ENCODE data around the gene SCN3A. TPM values are rescaled to one million over a fixed set of nuclear protein-coding genes. Genes with fewer than 3 reads are reported as not detected.

SCN3A gene
- total RNA-seq, 1 donor from 2014 or later = 0.30 TPM

DNA sequence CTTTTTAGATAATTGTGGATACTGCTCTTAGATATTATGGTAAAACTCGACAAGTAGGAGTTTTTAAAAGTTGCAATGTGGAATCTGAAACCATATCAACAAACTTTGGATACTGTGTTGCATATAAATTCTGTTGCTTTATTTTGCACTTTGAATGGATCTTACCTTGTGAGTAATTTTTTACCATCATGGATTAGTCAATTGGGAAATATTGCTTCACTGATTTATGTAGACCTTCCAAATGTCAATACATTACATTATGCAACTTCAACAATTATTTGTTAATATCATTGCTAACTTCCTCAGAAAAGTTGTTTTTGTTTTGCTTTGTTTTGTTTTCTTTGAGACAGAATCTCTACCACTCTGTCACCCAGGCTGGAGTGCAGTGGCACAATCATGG is 146.5 kb downstream of the SCN3A start:
- DNase-seq (ENCODE audit: low spot score) = no peak
- H3K27ac Mint-ChIP-seq (ENCODE audit: unreplicated experiment) = no peak overlapping the region
- H3K4me1 Mint-ChIP-seq (ENCODE audit: low read depth) = peaks cover 6% of the 10 kb centered on the region
- H3K27me3 Mint-ChIP-seq (ENCODE audit: low read depth) = no peaks in the 10 kb centered on the region
- no peaks in the 10 kb centered on the region for H3K9me3 Mint-ChIP-seq (ENCODE audit: low read depth)
- H3K36me3 Mint-ChIP-seq (ENCODE audit: low read depth) = no peaks in the 10 kb centered on the region
- no peak overlapping the region for H3K4me3 Mint-ChIP-seq (ENCODE audit: unreplicated experiment)
- TF ChIP-seq, protein P1, sequence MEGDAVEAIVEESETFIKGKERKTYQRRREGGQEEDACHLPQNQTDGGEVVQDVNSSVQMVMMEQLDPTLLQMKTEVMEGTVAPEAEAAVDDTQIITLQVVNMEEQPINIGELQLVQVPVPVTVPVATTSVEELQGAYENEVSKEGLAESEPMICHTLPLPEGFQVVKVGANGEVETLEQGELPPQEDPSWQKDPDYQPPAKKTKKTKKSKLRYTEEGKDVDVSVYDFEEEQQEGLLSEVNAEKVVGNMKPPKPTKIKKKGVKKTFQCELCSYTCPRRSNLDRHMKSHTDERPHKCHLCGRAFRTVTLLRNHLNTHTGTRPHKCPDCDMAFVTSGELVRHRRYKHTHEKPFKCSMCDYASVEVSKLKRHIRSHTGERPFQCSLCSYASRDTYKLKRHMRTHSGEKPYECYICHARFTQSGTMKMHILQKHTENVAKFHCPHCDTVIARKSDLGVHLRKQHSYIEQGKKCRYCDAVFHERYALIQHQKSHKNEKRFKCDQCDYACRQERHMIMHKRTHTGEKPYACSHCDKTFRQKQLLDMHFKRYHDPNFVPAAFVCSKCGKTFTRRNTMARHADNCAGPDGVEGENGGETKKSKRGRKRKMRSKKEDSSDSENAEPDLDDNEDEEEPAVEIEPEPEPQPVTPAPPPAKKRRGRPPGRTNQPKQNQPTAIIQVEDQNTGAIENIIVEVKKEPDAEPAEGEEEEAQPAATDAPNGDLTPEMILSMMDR (IDR thresholded peaks at IDR 0.05) = no peak

- Mint-ChIP-seq H3K27ac (ENCODE audit: unreplicated experiment) (no peak overlapping the region), H3K4me1 (ENCODE audit: low read depth) (peaks cover 6% of the 10 kb centered on the region)
These were observed 147.3 kb downstream of the SCN3A start for GRCh38 chr2:165056564-165056963.

GRCh38 chr2:165055082-165055851 is 148.6 kb downstream of the SCN3A start:
- TF ChIP-seq, protein P1 (IDR thresholded peaks at IDR 0.05) = no peak
- Mint-ChIP-seq H3K27me3 (ENCODE audit: low read depth) (no peaks in the 10 kb centered on the region), H3K9me3 (ENCODE audit: low read depth) (no peaks in the 10 kb centered on the region), H3K4me3 (ENCODE audit: unreplicated experiment) (no peak overlapping the region), H3K4me1 (ENCODE audit: low read depth) (peaks cover 6% of the 10 kb centered on the region), H3K36me3 (ENCODE audit: low read depth) (no peaks in the 10 kb centered on the region), H3K27ac (ENCODE audit: unreplicated experiment) (no peak overlapping the region)
- no peak for DNase-seq (ENCODE audit: low spot score)

More at GRCh38 chr2:165056564-165056963, 147.3 kb downstream of the SCN3A start:
- Mint-ChIP-seq H3K27me3 (ENCODE audit: low read depth) (no peaks in the 10 kb centered on the region), H3K9me3 (ENCODE audit: low read depth) (no peaks in the 10 kb centered on the region), H3K4me3 (ENCODE audit: unreplicated experiment) (no peak overlapping the region), H3K36me3 (ENCODE audit: low read depth) (no peaks in the 10 kb centered on the region)
- no peak for DNase-seq (ENCODE audit: low spot score)
- TF ChIP-seq, protein P1 (IDR thresholded peaks at IDR 0.05) = no peak

DNA sequence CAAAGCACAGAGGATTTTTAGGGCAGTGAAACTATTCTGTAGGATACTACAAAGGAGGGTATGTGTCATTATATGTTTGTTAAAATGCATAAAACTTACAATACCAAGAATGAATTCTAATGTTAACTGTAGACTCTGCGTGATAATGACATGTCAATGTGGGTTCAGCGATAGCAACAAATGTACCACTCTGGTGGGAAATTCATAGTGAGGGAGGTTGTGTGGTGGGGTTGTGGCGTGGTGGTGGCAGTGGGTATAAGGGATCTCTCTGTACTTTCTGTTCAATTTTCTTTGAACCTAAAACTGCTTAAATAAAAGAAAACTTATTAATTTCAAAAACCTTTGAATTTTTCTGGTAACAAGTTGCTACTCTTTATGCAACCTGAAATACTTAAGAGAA is 149.2 kb downstream of the SCN3A start:
- H3K9me3 Mint-ChIP-seq (ENCODE audit: low read depth) = no peaks in the 10 kb centered on the region
- no peak for DNase-seq (ENCODE audit: low spot score)
- no peak overlapping the region for H3K4me3 Mint-ChIP-seq (ENCODE audit: unreplicated experiment)
- TF ChIP-seq, protein P1 (IDR thresholded peaks at IDR 0.05) = no peak
- no peaks in the 10 kb centered on the region for H3K36me3 Mint-ChIP-seq (ENCODE audit: low read depth)
- no peak overlapping the region for H3K27ac Mint-ChIP-seq (ENCODE audit: unreplicated experiment)
- H3K4me1 Mint-ChIP-seq (ENCODE audit: low read depth) = peaks cover 6% of the 10 kb centered on the region
- H3K27me3 Mint-ChIP-seq (ENCODE audit: low read depth) = no peaks in the 10 kb centered on the region

DNA sequence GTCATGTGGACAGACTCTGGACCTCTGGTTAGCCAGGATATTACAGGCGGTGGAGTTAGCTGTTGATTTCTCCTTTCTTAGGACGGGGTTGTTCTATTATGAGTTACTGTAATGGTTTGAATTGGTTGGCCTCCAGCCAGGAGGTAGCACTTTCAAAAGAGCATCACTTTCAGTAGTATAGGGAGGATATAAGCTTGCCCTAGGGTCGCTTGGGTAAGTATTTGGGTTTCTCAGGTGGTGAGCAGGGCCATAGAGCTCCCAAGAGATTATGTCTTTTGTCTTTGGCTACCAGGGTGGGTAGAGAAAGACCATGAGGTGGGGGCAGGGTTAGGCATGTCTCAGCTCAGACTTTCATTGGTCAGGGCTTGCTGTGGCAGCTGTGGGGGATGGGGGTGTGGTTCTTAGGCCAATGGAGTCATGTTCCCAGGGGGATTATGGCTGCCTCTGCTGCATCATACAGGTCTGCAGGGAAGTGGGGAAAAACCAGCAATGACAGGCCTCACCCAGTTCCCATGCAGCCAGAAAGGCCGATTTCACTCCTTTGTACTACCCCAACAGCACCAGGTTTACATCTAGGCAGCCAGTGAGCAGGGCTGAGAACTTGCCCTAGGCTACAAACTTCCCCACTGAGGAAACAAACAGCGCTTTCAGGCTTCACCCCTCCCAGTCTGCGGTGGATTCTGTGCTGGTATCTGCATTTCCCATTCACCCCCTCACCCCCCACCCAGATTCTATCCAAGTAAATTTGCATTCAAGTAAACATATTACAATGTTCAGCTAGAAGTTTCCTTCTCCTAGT is 159.1 kb downstream of the SCN3A start:
- H3K4me3 Mint-ChIP-seq (ENCODE audit: unreplicated experiment) = no peak overlapping the region
- H3K27me3 Mint-ChIP-seq (ENCODE audit: low read depth) = no peaks in the 10 kb centered on the region
- no peak overlapping the region for H3K27ac Mint-ChIP-seq (ENCODE audit: unreplicated experiment)
- no peaks in the 10 kb centered on the region for H3K4me1 Mint-ChIP-seq (ENCODE audit: low read depth)
- H3K9me3 Mint-ChIP-seq (ENCODE audit: low read depth) = peaks cover 7% of the 10 kb centered on the region
- no peaks in the 10 kb centered on the region for H3K36me3 Mint-ChIP-seq (ENCODE audit: low read depth)
- no peak for DNase-seq (ENCODE audit: low spot score)
- TF ChIP-seq, protein P1 (IDR thresholded peaks at IDR 0.05) = no peak

All from chondrocyte (in vitro differentiated cells).